Measurements from ENCODE around the gene TAF4B. TPM values are rescaled to one million over a fixed set of nuclear protein-coding genes. Genes with fewer than 3 reads are reported as not detected.

The TAF4B gene
- polyA plus RNA-seq, 3 donors = 0.64 to 1.2 (median 0.92) TPM

DNA sequence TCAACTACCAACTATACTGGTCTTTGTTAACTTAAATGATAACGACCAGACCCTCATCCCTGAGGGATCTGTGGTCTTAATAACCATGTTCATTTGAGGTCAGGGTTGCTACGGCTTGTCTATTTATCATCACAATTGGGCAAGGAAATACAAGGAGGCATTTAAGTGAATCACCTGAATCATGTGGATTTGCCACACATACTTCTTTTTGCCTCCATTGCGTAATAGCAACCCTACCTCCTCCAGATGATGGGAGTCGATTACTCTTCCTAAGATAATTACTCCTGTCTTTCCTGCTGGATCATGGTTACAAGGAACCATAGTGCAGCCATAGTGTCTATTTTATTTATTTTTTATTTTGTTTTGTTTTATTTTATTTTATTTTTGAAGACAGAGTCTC is 42.2 kb downstream of the TAF4B start:
- Histone ChIP-seq H3K79me2 (ENCODE audit: insufficient read depth, low read length) (no peaks in the 10 kb centered on the region), H3K4me2 (replicated peaks; ENCODE audit: extremely low read depth, low read length, poor library complexity, severe bottlenecking) (no peak overlapping the region), H3K9ac (ENCODE audit: insufficient read depth, low read length, poor library complexity, severe bottlenecking) (no peak overlapping the region), H3K4me1 (ENCODE audit: control insufficient read depth in 1 of 2, insufficient read depth in 2 of 2, low read length in 2 of 2) (no peaks in the 10 kb centered on the region), H3K4me3 (replicated peaks in 1 of 3; ENCODE audit: low read depth in 2 of 3, low read length in 3 of 3) (no peak overlapping the region), H3K36me3 (replicated peaks in 1 of 2; ENCODE audit: control insufficient read depth in 1 of 2, insufficient read depth in 2 of 2, low read length in 2 of 2) (no peaks in the 10 kb centered on the region), H4K20me1 (ENCODE audit: insufficient read depth, low read length) (no peaks in the 10 kb centered on the region), H3K27ac (ENCODE audit: low read depth in 1 of 2, low read length in 2 of 2) (no peak overlapping the region), H3K9me3 (replicated peaks in 1 of 2; ENCODE audit: control insufficient read depth in 1 of 2, insufficient read depth in 1 of 2, low read length in 2 of 2) (no peaks in the 10 kb centered on the region), H2AFZ (ENCODE audit: insufficient read depth, low read depth, low read length, poor library complexity, severe bottlenecking) (no peak overlapping the region), H3K27me3 (ENCODE audit: control insufficient read depth in 2 of 2, insufficient read depth in 2 of 2, low read length in 2 of 2) (no peaks in the 10 kb centered on the region)
- Mint-ChIP-seq H3K4me1 (no peaks in the 10 kb centered on the region), H3K27me3 (ENCODE audit: low read depth in 3 of 3) (peaks cover 0 to 2% (median 2%) of the 10 kb centered on the region in 3 donors), H3K27ac (no peak overlapping the region), H3K36me3 (peaks cover 0 to 7% of the 10 kb centered on the region in 2 donors), H3K9me3 (peaks cover 0 to 2% (median 0%) of the 10 kb centered on the region in 7 donors), H3K4me3 (no peak overlapping the region)
- TF ChIP-seq, protein P1, sequence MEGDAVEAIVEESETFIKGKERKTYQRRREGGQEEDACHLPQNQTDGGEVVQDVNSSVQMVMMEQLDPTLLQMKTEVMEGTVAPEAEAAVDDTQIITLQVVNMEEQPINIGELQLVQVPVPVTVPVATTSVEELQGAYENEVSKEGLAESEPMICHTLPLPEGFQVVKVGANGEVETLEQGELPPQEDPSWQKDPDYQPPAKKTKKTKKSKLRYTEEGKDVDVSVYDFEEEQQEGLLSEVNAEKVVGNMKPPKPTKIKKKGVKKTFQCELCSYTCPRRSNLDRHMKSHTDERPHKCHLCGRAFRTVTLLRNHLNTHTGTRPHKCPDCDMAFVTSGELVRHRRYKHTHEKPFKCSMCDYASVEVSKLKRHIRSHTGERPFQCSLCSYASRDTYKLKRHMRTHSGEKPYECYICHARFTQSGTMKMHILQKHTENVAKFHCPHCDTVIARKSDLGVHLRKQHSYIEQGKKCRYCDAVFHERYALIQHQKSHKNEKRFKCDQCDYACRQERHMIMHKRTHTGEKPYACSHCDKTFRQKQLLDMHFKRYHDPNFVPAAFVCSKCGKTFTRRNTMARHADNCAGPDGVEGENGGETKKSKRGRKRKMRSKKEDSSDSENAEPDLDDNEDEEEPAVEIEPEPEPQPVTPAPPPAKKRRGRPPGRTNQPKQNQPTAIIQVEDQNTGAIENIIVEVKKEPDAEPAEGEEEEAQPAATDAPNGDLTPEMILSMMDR (IDR thresholded peaks at IDR 0.05) = no peak
- intact Hi-C loops (cut with micrococcal nuclease) = no loop called here
- WGBS (ENCODE audit: insufficient coverage) = 100% methylated on average over 1 of the region's 4 CpGs
- DNase-seq = no peak

DNA sequence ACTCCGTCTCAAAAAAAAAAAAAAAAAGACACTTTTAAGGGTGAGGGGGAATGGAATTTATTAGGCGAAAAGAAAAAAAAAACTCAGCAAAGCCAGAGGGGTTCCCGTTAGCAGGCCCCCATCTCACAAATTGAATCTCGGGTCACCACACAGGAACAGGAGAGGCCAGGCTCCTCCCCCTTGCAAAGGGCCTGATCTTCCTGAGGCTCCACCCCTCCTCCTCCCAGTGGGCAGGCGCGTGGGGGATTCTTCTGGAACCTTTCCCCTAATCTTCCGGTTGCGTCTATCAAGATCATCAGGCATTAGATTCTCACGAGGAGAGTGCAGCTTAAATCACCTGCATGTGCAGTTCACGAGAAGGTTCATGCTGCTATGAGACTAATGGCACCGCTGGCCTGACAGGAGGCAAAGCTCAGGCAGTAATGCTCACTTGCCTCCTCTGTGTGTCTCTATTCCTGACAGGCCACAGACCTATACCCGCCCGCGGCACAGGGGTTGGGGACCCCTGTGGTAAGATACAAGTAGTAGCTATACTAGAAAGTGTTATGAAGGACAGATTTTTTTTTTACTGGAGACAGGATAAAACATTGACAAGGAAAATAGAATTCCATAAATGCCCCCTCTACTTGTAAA is 45.8 kb downstream of the TAF4B start:
- H3K36me3 Mint-ChIP-seq = peaks cover under 1 to 7% of the 10 kb centered on the region in 2 donors

More for the DNA sequence above, 45.8 kb downstream of the TAF4B start:
- Mint-ChIP-seq H3K4me3 (no peak overlapping the region), H3K27ac (no peak overlapping the region), H3K9me3 (no peaks in the 10 kb centered on the region), H3K27me3 (ENCODE audit: low read depth in 3 of 3) (peaks cover 0 to 2% (median 0%) of the 10 kb centered on the region in 3 donors), H3K4me1 (no peaks in the 10 kb centered on the region)
- H3K4me3 ChIP-seq (replicated peaks in 1 of 3; ENCODE audit: low read depth in 2 of 3, low read length in 3 of 3) = no peak overlapping the region
- H3K36me3 ChIP-seq (replicated peaks in 1 of 2; ENCODE audit: control insufficient read depth in 1 of 2, insufficient read depth in 2 of 2, low read length in 2 of 2) = no peaks in the 10 kb centered on the region
- DNase-seq = no peak
- H3K79me2 ChIP-seq (ENCODE audit: insufficient read depth, low read length) = no peaks in the 10 kb centered on the region
- intact Hi-C loops (cut with micrococcal nuclease) = no loop called here
- H3K9me3 ChIP-seq (replicated peaks in 1 of 2; ENCODE audit: control insufficient read depth in 1 of 2, insufficient read depth in 1 of 2, low read length in 2 of 2) = no peaks in the 10 kb centered on the region
- no peak overlapping the region for H3K4me2 ChIP-seq (replicated peaks; ENCODE audit: extremely low read depth, low read length, poor library complexity, severe bottlenecking)
- no peak overlapping the region for H3K9ac ChIP-seq (ENCODE audit: insufficient read depth, low read length, poor library complexity, severe bottlenecking)
- no peaks in the 10 kb centered on the region for H3K4me1 ChIP-seq (ENCODE audit: control insufficient read depth in 1 of 2, insufficient read depth in 2 of 2, low read length in 2 of 2)
- no peaks in the 10 kb centered on the region for H4K20me1 ChIP-seq (ENCODE audit: insufficient read depth, low read length)
- 97% methylated on average over 9 of the region's 14 CpGs for WGBS (ENCODE audit: insufficient coverage)
- no peaks in the 10 kb centered on the region for H3K27me3 ChIP-seq (ENCODE audit: control insufficient read depth in 2 of 2, insufficient read depth in 2 of 2, low read length in 2 of 2)
- H3K27ac ChIP-seq (ENCODE audit: low read depth in 1 of 2, low read length in 2 of 2) = no peak overlapping the region
- TF ChIP-seq, protein P1 (IDR thresholded peaks at IDR 0.05) = no peak
- H2AFZ ChIP-seq (ENCODE audit: insufficient read depth, low read depth, low read length, poor library complexity, severe bottlenecking) = no peak overlapping the region
